Femur (tissue), 1 donor: ENCODE measurements around the gene NRF1.
"Not testable (repeated sequence)": the region's sequence is repeated elsewhere in the genome, so short reads cannot be mapped to it uniquely, and the experiment has no call there.

Experiments
- DNase-seq: peaks from one replicate; pipeline ENCODE4 v3.0.0-alpha.2; 2017

Gene NRF1

GRCh38 chr7:129785685-129786514 is 174.4 kb downstream of the NRF1 start:
- no peak for DNase-seq

DNA sequence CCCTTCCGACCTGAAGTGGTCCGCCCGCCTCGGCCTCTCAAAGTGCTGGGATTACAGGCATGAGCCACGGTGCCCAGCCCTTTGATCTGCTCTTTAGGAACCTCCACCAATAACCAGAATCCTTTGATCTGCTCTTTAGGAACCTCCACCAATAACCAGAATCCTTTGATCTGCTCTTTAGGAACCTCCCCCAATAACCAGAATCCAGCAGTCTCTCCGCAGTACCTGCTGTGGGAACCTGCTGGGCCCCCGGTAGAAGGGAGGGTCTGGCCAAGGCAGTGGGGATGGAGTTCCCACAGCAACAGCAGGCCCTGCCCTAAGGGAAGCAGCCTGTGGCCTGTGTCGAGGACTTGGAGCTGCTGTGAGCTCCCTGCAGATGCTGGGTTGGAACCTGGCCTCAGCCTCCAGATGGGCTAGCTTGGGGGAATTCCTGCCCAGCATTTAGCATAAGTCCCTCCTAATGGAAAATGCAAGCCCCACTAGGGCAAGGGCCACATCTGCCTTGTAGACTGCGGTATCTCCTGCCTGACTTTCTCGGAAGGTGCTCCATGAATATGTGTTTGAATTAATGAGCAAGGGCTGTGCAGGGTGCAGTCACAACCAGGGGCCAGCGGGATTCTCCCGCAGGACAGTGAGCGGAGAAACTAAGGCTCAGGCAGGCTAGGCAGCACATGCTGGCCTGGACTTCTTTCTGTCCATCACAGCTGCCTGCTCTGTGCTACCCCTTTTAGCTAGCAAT is 175.5 kb downstream of the NRF1 start:
- DNase-seq, result no peak

- no peak for DNase-seq
Observed at GRCh38 chr7:129789000-129789399, 177.5 kb downstream of the NRF1 start.

GRCh38 chr7:129789652-129790051 is 178.1 kb downstream of the NRF1 start:
- no peak for DNase-seq

GRCh38 chr7:129790136-129790535 is 178.6 kb downstream of the NRF1 start:
- DNase-seq, result no peak

- DNase-seq, result no peak
Observed at GRCh38 chr7:129792721-129793120, 181.2 kb downstream of the NRF1 start.

DNA sequence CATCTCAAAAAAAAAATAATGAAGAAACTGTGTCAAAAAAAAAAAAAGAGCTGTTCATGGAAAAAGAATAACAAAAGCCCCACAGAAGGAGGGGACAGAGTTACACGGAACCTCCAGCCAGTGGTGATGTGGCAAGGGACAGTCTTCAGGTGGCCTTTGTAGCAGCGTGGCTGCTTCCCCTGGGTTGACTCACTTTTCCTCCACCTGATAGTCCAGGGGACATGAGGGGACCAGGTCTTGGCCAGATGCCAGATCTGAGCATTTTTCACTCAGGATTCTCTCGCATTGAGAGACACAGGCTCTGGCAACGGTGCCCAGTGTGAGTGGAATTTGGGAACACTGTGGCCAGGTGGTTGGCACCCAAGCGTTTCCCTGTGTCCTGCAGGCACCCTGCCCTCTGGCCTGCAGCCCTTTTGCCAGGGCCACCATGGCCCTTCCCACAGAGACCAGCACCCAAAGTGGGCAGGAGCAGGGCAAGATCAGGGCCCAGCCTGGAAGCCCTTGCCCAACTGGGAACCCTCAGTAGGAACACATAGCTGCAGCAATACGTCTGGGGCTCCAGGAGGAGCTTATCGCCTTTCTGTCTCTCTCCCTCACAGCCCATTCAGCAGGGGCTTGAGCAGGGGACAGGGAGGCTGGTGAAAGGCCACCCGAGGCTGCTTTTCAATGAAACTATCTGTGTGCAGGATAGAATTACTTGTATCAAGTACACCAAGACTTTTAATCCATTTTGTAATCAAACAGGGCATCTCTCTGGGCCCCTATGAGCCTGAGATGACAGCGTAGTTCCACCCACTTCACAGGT is 182.2 kb downstream of the NRF1 start:
- DNase-seq, result no peak

- DNase-seq, result not testable (repeated sequence)
Observed at GRCh38 chr7:129794461-129794860, 182.9 kb downstream of the NRF1 start.

DNA sequence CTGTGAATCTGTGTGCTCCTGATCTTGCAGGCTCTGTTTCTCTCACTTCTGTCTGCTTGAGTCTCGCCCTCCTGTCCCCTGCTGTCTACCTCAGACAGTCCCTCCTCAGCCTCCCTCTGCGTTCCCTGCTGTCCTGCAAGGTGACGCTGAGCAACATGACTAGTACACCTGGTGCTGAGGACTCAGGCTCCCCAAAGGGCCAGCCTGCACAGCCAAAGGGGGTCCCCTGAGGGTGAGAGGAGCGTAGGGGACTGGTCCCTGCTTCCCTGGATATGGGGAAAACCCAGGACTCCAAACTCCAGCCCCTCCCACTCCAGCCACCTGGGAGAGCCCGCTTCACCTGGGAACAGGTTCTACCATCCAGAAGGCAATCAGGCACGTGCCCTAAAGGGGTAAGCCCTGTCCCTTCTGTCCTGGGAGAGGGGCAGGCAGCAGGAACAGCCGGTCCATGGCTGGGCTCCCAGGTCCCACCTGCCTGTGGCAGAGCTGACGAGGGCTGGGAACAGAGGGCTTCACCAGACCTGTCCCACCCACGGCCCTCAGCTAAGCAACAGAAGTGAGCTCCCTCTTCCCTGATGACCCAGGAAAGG is 184.8 kb downstream of the NRF1 start:
- no peak for DNase-seq

DNA sequence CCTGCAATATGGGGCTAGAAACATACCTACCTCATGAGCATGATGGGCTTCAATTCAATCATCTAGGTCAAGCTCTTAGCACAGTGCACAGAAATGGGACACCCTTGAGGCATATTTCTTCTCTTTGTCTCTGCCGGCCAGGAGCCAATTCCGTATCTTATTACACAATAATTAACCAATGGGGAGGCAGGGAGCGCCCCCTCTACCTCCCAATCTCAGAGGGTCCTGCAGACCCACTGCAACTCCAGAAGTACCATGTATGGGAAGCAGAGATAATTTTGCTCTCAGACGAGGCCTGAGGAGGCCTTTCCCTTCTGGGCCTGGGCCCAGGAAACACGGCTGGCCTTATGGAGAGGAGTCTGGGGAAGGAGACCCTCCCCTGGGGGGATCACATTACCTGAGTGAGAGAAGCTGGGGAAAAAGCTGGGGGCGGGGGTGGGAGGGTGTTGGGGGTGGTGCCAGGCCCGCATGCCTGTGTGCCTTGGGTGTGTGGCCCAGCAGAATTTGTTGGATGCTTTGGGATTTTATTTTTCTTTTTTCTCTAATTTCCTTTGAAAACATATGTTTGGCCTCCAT is 185.8 kb downstream of the NRF1 start:
- DNase-seq, result no peak

DNA sequence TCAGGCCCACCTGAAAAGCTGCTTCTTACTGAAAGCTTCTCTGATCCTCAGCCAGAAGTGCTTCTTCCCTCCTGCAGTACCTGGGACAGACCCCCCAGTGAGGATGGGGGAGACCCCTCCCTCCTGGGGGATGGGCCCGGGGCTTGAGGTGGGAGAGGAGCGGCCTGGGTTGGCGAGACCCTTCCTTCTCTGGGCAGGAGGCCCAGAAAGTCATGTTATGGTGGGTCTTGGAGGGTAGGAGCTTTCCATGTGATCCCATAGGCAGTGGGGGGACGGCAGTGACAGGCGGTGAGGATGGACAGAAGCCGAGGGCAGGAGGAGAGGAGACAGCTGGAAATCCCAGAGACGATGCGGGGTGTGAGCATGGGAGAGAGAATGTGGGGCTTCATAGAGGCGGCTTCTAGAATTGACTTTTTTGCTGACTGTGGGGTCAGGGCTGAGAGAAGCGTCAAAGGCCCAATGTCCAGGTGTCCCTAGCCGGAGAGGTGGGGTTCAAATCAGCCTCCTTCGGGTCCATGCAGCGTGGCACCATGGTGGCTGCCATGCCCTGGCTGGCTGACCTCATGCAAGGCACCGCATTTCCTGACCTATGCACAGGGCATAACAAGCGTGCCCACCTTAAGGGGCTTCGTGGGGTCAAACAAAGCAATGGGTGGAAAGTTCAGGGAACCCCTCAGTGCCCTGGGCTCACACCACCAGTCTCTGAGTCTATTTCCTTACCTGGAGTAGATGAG is 187.3 kb downstream of the NRF1 start:
- no peak for DNase-seq

GRCh38 chr7:129799350-129799955 is 187.9 kb downstream of the NRF1 start:
- no peak for DNase-seq

GRCh38 chr7:129800901-129801300 is 189.4 kb downstream of the NRF1 start:
- no peak for DNase-seq

DNA sequence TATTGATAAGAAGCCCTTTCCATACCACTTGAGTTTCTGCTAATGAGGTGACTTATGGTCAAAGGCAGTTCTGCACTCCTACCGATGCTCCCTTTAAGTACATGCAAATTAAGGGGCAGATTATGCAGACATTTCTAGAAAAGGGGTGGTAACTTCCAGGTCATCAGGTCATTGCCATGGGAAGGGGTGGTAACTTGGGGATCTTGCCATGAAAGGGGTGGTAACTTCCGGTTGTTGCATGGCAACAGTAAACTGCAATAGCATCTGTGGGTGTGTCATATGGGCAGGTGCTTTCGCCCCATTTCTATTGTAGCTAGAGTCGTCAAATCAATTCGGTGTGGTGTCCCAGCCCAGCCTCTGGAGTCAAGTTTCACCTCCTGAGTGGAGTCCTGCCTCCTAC is 190.4 kb downstream of the NRF1 start:
- no peak for DNase-seq

DNA sequence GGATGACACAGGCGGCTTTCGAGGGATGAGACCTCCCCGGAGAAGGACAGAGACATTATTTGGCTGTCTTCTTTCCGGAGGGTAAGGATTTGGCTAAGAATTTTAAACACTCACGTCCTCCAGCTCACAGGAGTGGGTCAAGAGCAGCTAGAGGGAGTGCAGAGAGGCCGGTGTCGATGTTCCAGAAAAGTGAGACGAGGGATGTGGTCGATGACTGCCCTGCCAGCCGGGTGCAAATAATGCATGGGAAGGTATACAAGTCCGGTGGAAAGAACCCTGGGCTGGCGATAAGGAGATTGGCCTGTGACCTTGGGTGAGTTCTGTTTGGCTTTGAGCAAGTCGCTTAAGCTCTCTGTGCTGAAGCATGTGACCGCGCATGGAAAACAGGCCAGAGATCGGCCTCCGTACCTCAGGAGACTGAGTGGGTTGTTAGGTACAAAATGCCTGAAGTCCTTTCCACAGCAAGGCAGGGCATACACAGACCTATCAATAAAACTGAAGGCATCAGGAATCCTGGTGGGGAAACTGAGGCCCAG is 192.1 kb downstream of the NRF1 start:
- DNase-seq, result no peak

DNA sequence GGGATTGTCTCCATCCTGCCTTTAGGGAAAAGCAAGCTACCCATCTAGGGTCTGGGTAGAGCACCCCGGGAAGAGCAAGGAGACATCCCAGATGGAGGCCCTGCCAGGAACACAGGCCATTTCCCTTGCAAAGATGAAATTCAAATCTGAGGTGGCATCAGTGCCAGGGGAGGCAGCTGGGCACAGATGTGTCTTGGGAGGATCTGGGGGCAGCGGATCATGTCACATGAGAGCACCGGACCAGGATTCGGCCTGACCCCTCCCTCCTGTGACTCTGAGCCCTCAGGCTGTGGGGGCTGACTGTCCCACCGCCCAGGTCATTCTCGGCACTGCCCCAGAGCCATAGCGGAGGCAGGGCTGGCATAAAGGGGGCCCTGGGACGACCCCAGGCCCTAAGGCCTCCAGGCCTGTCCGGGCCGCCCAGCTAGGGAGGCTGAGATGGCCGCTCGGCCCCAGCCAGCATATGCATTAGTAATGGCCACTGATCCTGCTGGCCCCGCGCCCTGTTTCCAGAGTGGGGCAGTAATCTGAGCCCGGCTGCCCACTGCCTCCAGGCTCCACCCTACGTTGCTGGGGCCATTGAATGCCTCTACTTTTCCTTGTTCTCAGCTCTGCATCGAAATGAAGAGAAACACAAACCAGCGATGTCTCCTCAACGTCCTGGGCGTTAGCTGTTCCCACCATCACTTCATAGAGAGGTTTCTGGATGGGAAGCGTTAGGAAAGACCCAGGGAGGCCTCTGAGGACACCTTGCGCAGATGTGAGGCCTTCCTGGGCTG is 192.8 kb downstream of the NRF1 start:
- DNase-seq, result peak; percentile 61

- DNase-seq, result no peak
Observed at GRCh38 chr7:129804890-129805719, 193.6 kb downstream of the NRF1 start.
